GM19025 (cell line): ENCODE data around the gene MAP4K4.

Experiments used
- ATAC-seq: cut with Tn5 transposase; IDR thresholded peaks from one replicate; pipeline ENCODE4 v1.9.1; 2021; ENCODE audit warnings: mild to moderate bottlenecking, low read depth, moderate library complexity; ENCODE audit not compliant: unreplicated experiment

MAP4K4 gene

GRCh38 chr2:101718993-101719571 is 21.6 kb downstream of the MAP4K4 start:
- no peak for ATAC-seq

GRCh38 chr2:101720732-101721131 is 23.2 kb downstream of the MAP4K4 start:
- ATAC-seq = no peak

GRCh38 chr2:101722864-101723263 is 25.4 kb downstream of the MAP4K4 start:
- ATAC-seq = no peak

- ATAC-seq = no peak
These were observed 26.0 kb downstream of the MAP4K4 start for GRCh38 chr2:101723371-101724124.

GRCh38 chr2:101724125-101724474 is 26.6 kb downstream of the MAP4K4 start:
- ATAC-seq = no peak

GRCh38 chr2:101725038-101725437 is 27.5 kb downstream of the MAP4K4 start:
- ATAC-seq = no peak

- ATAC-seq = no peak
These were observed 28.1 kb downstream of the MAP4K4 start for GRCh38 chr2:101725515-101726192.

GRCh38 chr2:101728865-101729264 is 31.4 kb downstream of the MAP4K4 start:
- ATAC-seq = no peak

GRCh38 chr2:101729521-101730190 is 32.1 kb downstream of the MAP4K4 start:
- ATAC-seq = no peak

- ATAC-seq = no peak
These were observed 33.9 kb downstream of the MAP4K4 start for GRCh38 chr2:101731221-101732054.

- no peak for ATAC-seq
These were observed 34.7 kb downstream of the MAP4K4 start for GRCh38 chr2:101732199-101732598.

GRCh38 chr2:101732773-101733256 is 35.3 kb downstream of the MAP4K4 start:
- ATAC-seq = no peak

GRCh38 chr2:101733257-101733993 is 35.9 kb downstream of the MAP4K4 start:
- no peak for ATAC-seq

GRCh38 chr2:101734505-101735165 is 37.1 kb downstream of the MAP4K4 start:
- ATAC-seq = no peak

- no peak for ATAC-seq
These were observed 37.6 kb downstream of the MAP4K4 start for GRCh38 chr2:101735166-101735533.

- ATAC-seq = no peak
These were observed 38.7 kb downstream of the MAP4K4 start for GRCh38 chr2:101736233-101736632.

- ATAC-seq = no peak
These were observed 39.4 kb downstream of the MAP4K4 start for GRCh38 chr2:101736861-101737291.

GRCh38 chr2:101737478-101738255 is 40.2 kb downstream of the MAP4K4 start:
- no peak for ATAC-seq
